BE2C (cell line): Measurements from ENCODE around the gene BDKRB1.

Experiments
- DNase-seq: peaks from one replicate; pipeline ENCODE4 v3.0.0-alpha.2; 2020
- H3K27me3 ChIP-seq: fragments of 250-450 bp; sonication (Bioruptor Pico); 2 replicates; pipeline ENCODE4 v1.5.1; 2020; ENCODE audit warnings: mild to moderate bottlenecking
- H3K36me3 ChIP-seq: fragments of 250-450 bp; sonication (Bioruptor Pico); 2 replicates; pipeline ENCODE4 v1.5.1; 2020; ENCODE audit warnings: mild to moderate bottlenecking
- H3K4me1 ChIP-seq: fragments of 250-450 bp; sonication (Bioruptor Pico); 2 replicates; pipeline ENCODE4 v1.5.1; 2020
- H3K4me3 ChIP-seq: 2 replicates; pipeline ENCODE4 v1.5.1; 2011; ENCODE audit warnings: low read depth, low read length
- H3K9me3 ChIP-seq: fragments of 250-450 bp; sonication (Bioruptor Pico); 2 replicates; pipeline ENCODE4 v1.5.1; 2020
- CTCF ChIP-seq: IDR thresholded peaks from 2 replicates; pipeline ENCODE4 v1.5.1; 2012; ENCODE audit warnings: mild to moderate bottlenecking, low read depth, low read length

The BDKRB1 gene

GRCh38 chr14:96252323-96252998, 3.5 kb upstream of the BDKRB1 start:
- no peaks in the 10 kb centered on the region for H3K27me3 ChIP-seq
- H3K9me3 ChIP-seq: no peaks in the 10 kb centered on the region
- H3K36me3 ChIP-seq: no peaks in the 10 kb centered on the region
- peaks cover 9% of the 10 kb centered on the region for H3K4me1 ChIP-seq
- TF ChIP-seq CTCF: no peak
- no peak for DNase-seq
- no peak overlapping the region for H3K4me3 ChIP-seq

- Histone ChIP-seq H3K4me1 (peaks cover 9% of the 10 kb centered on the region), H3K9me3 (no peaks in the 10 kb centered on the region), H3K4me3 (no peak overlapping the region), H3K36me3 (no peaks in the 10 kb centered on the region), H3K27me3 (no peaks in the 10 kb centered on the region)
- no peak for TF ChIP-seq CTCF
- no peak for DNase-seq
Measured at GRCh38 chr14:96252999-96253539, 2.9 kb upstream of the BDKRB1 start.

GRCh38 chr14:96254687-96255086, 1.3 kb upstream of the BDKRB1 start:
- no peak for TF ChIP-seq CTCF
- Histone ChIP-seq H3K9me3 (no peaks in the 10 kb centered on the region), H3K27me3 (no peaks in the 10 kb centered on the region), H3K4me1 (peaks cover 7% of the 10 kb centered on the region), H3K4me3 (no peak overlapping the region), H3K36me3 (no peaks in the 10 kb centered on the region)
- no peak for DNase-seq

- Histone ChIP-seq H3K4me1 (peaks cover 7% of the 10 kb centered on the region), H3K4me3 (no peak overlapping the region), H3K9me3 (no peaks in the 10 kb centered on the region), H3K36me3 (no peaks in the 10 kb centered on the region), H3K27me3 (no peaks in the 10 kb centered on the region)
- no peak for DNase-seq
- TF ChIP-seq CTCF: peak; percentile 39; the same call in 1 of the 2 replicates
Measured at GRCh38 chr14:96256407-96256806, 397 bp downstream of the BDKRB1 start.

GRCh38 chr14:96257056-96257455, 1.0 kb downstream of the BDKRB1 start:
- H3K36me3 ChIP-seq: no peaks in the 10 kb centered on the region
- DNase-seq: no peak
- H3K27me3 ChIP-seq: no peaks in the 10 kb centered on the region
- H3K4me3 ChIP-seq: no peak overlapping the region
- TF ChIP-seq CTCF: no peak
- no peaks in the 10 kb centered on the region for H3K9me3 ChIP-seq
- H3K4me1 ChIP-seq: peaks cover 7% of the 10 kb centered on the region

GRCh38 chr14:96257900-96258299, 1.9 kb downstream of the BDKRB1 start:
- Histone ChIP-seq H3K9me3 (no peaks in the 10 kb centered on the region), H3K4me1 (peaks cover under 1% of the 10 kb centered on the region), H3K27me3 (no peaks in the 10 kb centered on the region), H3K4me3 (no peak overlapping the region), H3K36me3 (no peaks in the 10 kb centered on the region)
- DNase-seq: no peak
- no peak for TF ChIP-seq CTCF
